Measurements from ENCODE around the gene TNFRSF11A.

TNFRSF11A gene

DNA sequence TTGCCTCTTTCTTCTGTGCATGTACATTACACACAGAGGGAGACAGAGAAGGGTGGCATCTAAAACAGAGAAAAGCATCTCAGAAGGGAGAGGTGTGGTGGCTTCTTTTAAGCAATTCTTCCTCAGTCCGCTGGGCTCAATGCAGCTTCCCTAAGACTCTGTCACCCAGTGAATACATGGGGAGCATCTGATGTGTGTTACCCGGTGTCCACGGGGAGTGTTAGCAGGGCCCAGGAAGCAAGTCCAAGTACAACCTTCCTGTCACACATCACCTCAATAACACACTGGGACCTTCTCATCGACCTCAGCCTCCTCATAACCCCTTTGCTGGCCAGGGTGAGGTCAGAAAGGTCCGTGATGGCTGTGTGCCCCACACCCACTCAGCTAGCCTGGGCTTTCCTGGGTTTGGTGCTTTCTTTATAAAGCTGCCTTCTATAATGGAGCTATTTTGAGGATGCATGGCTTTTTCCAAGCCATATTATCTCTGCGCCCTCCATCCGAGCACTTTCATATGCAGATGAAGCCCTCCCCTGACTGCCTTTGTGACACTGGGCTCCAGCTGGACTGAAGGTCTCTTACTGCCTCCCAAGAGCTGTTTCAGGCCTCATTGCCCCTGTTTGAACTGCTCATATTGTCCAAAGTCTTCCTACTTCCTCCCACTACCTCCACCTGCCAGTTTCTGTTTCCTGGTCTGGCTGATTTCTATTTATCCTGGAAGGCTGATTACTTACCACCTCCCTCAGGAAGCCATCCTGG is 21.4 kb downstream of the TNFRSF11A start:
- DNase-seq (ENCODE audit: low spot score), result no peak
- H3K27ac ChIP-seq, result no peak overlapping the region
- TF ChIP-seq, protein P1, sequence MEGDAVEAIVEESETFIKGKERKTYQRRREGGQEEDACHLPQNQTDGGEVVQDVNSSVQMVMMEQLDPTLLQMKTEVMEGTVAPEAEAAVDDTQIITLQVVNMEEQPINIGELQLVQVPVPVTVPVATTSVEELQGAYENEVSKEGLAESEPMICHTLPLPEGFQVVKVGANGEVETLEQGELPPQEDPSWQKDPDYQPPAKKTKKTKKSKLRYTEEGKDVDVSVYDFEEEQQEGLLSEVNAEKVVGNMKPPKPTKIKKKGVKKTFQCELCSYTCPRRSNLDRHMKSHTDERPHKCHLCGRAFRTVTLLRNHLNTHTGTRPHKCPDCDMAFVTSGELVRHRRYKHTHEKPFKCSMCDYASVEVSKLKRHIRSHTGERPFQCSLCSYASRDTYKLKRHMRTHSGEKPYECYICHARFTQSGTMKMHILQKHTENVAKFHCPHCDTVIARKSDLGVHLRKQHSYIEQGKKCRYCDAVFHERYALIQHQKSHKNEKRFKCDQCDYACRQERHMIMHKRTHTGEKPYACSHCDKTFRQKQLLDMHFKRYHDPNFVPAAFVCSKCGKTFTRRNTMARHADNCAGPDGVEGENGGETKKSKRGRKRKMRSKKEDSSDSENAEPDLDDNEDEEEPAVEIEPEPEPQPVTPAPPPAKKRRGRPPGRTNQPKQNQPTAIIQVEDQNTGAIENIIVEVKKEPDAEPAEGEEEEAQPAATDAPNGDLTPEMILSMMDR (IDR thresholded peaks at IDR 0.05), result no peak
- H3K4me3 ChIP-seq, result no peak overlapping the region

DNA sequence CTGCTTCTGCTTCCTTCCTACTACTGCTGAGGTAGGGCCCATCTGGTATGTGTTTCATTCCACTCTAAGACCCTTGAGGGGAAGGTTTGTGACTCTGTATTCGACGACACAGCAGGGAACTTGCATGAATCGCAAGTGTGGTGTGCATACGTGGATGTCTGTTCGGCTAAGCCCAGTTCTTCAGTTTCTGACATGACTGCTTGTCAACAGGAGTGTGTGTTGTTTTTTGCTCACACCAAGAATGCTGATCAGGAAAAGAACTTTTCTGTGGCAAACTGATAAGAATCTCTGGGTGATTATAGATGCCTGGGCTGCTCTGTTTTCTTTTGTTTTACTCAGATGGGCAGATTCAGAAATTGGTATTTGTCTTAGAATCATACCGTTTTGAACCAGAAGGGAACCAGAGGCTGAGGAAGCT is 22.0 kb downstream of the TNFRSF11A start:
- Histone ChIP-seq H3K27ac (no peak overlapping the region), H3K4me3 (no peak overlapping the region)
- no peak for DNase-seq (ENCODE audit: low spot score)
- TF ChIP-seq, protein P1 (IDR thresholded peaks at IDR 0.05), result no peak

DNA sequence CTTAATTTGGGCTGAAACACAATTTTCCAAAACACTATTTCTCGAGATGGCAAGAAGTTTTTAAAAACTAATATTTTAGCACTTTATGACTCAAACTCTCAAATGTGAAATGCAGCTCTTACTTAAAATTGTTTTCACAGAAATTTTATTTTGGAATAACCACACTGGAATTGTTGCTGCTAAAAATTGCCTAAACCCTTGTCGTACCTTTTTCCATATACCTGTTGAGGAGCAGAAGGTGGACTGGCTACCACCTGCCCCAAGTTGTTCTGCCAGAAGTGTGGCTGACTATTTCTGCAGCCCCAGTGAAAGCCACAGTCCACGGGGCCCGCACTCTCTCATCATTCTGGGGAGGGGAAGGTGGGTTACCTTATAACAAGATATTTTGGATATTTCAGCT is 23.4 kb downstream of the TNFRSF11A start:
- Histone ChIP-seq H3K4me3 (no peak overlapping the region), H3K27ac (no peak overlapping the region)
- no peak for DNase-seq (ENCODE audit: low spot score)
- TF ChIP-seq, protein P1 (IDR thresholded peaks at IDR 0.05), result no peak

DNA sequence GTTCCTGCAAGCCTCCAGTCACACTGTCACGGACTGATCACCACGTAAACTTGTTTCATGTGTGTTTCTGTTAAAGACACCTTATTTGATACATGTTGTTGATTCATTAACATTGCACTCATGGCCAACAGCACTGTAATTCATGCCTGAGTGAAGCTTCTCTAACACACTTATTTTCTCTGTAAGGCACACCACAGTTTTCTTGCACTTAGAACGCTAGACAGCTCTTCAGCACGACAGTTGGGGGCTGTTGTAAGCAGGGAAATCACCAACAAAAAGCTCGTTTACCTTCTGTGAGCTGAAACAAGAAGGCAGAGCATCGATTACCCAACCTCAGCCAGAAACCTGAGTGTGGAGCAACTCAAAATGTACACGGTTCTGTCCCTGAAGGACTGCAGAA is 28.1 kb downstream of the TNFRSF11A start:
- DNase-seq (ENCODE audit: low spot score), result no peak

DNA sequence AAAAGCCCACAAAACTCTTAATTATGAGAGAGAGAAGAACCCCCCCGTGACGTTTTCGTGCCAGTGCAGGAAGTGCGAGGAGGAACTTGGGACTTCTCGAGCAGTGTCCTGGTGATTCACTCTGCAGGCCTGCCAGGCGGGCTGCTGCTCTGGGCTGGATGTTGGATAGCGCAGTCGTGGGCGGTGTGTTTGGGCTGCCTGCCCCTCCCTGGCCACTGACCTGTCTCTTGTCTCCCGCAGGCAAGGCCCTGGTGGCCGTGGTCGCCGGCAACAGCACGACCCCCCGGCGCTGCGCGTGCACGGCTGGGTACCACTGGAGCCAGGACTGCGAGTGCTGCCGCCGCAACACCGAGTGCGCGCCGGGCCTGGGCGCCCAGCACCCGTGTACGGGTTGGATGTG is 29.0 kb downstream of the TNFRSF11A start:
- TF ChIP-seq, protein P1 (IDR thresholded peaks at IDR 0.05), result no peak
- no peak overlapping the region for H3K27ac ChIP-seq

More for the DNA sequence above, 28.1 kb downstream of the TNFRSF11A start:
- no peak overlapping the region for H3K27ac ChIP-seq
- TF ChIP-seq, protein P1 (IDR thresholded peaks at IDR 0.05), result no peak
- no peak overlapping the region for H3K4me3 ChIP-seq

DNA sequence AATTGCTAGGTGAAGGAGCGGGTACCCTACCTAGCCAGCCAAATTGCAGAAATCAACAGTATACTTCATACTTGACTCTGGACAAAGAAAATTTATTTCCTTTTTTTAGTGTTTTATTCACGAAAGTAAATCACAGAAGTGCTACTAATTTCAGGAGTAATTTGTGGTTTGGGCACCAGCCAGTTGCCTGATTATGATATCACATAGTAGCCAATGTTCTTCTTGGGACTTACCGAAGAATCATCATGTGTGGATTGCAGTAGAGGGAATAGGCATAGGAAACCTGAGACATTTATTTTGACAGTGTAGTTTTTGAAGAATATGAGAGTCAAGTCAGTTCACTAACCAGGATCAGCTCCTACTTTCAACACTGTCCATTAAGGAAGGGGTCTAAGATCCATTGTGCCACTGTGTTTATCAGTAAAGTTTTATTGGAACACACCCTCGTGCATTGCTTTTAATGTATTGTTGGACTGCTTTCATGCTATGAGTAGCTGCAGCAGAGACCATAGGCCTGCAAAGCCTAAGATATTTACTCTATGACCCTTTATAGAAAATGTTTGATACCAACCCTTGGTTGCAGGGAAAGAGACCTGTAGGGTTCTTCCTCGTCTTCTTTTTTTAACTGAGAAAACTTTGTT is 32.1 kb downstream of the TNFRSF11A start:
- Histone ChIP-seq H3K27ac (no peak overlapping the region), H3K4me3 (no peak overlapping the region)
- TF ChIP-seq, protein P1 (IDR thresholded peaks at IDR 0.05), result no peak
- no peak for DNase-seq (ENCODE audit: low spot score)

More for the DNA sequence above, 29.0 kb downstream of the TNFRSF11A start:
- no peak overlapping the region for H3K4me3 ChIP-seq
- DNase-seq (ENCODE audit: low spot score), result no peak

DNA sequence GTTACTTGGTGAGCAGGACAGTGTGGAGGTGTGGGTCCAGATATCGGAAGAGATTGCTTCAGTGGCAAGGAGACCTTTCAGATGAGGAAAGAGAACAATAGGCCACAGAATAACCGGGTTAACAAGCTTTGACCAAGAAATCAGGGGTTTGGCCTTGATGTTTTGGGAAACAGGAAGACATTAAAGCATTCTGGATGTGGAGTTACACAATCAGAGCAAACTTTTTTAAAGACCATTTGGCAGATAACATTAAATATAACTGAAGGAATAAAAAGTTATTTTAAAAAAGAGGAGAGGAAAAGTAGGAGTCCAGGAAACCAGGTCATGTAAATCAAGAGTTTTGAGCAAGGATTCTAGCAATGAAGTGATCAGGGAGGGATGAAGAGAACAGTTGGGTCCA is 35.7 kb downstream of the TNFRSF11A start:
- TF ChIP-seq, protein P1 (IDR thresholded peaks at IDR 0.05), result no peak
- no peak overlapping the region for H3K27ac ChIP-seq
- no peak for DNase-seq (ENCODE audit: low spot score)
- H3K4me3 ChIP-seq, result no peak overlapping the region
